HG02610 (cell line): ENCODE results near the gene FCN1.
"Not testable (repeated sequence)": the region's sequence is repeated elsewhere in the genome, so short reads cannot be mapped to it uniquely, and the experiment has no call there.

ENCODE experiments used
- ATAC-seq: cut with Tn5 transposase; IDR thresholded peaks from one replicate; pipeline ENCODE4 v1.9.1; 2021; ENCODE audit warnings: mild to moderate bottlenecking, moderate library complexity; ENCODE audit not compliant: unreplicated experiment

FCN1 gene

GRCh38 chr9:134917431-134918373, at the start of gene FCN1:
FCN1 (minus strand) TSS chr9:134917912; CDS start chr9:134917871, 41 bp downstream.
- no peak for ATAC-seq

GRCh38 chr9:134966697-134967546, 49.2 kb upstream of the FCN1 start:
- no peak for ATAC-seq

GRCh38 chr9:134966270-134966669, 48.6 kb upstream of the FCN1 start:
- no peak for ATAC-seq

- ATAC-seq, result no peak
Observed at GRCh38 chr9:134965851-134966250, 48.1 kb upstream of the FCN1 start.

- ATAC-seq, result no peak
Observed at GRCh38 chr9:134965411-134965810, 47.7 kb upstream of the FCN1 start.

- no peak for ATAC-seq
Observed at GRCh38 chr9:134964271-134965055, 46.8 kb upstream of the FCN1 start.

- ATAC-seq, result no peak
Observed at GRCh38 chr9:134963546-134963945, 45.8 kb upstream of the FCN1 start.

- no peak for ATAC-seq
Observed at GRCh38 chr9:134962973-134963364, 45.3 kb upstream of the FCN1 start.

GRCh38 chr9:134962065-134962972, 44.6 kb upstream of the FCN1 start:
- no peak for ATAC-seq

GRCh38 chr9:134961331-134962064, 43.8 kb upstream of the FCN1 start:
- no peak for ATAC-seq

- ATAC-seq, result no peak
Observed at GRCh38 chr9:134960701-134961181, 43.0 kb upstream of the FCN1 start.

GRCh38 chr9:134959971-134960310, 42.2 kb upstream of the FCN1 start:
- ATAC-seq, result no peak

GRCh38 chr9:134959126-134959970, 41.6 kb upstream of the FCN1 start:
- ATAC-seq, result no peak

GRCh38 chr9:134957945-134958227, 40.2 kb upstream of the FCN1 start:
- no peak for ATAC-seq

- no peak for ATAC-seq
Observed at GRCh38 chr9:134957165-134957944, 39.6 kb upstream of the FCN1 start.

- ATAC-seq, result not testable (repeated sequence)
Observed at GRCh38 chr9:134956387-134956786, 38.7 kb upstream of the FCN1 start.

GRCh38 chr9:134955801-134956200, 38.1 kb upstream of the FCN1 start:
- ATAC-seq, result no peak

GRCh38 chr9:134955156-134955555, 37.4 kb upstream of the FCN1 start:
- ATAC-seq, result no peak
